Smooth muscle cell (in vitro differentiated cells): ENCODE results near the gene KCTD19. TPM values are rescaled to one million over a fixed set of nuclear protein-coding genes. Genes with fewer than 3 reads are reported as not detected.

Experiments
- DNase-seq: peaks from one replicate; lab custom pipeline; 2025; ENCODE audit not compliant: unreplicated experiment; lab: John Stamatoyannopoulos, UW
- H2AFZ ChIP-seq: fragments of 200-600 bp; sonication (generic); 2 replicates; pipeline ENCODE4 v1.6.0; 2016; ENCODE audit warnings: antibody characterized with exemption, low read depth, mild to moderate bottlenecking
- H3F3A ChIP-seq: fragments of 200-600 bp; sonication (generic); 2 replicates; pipeline ENCODE4 v1.6.0; 2017; ENCODE audit warnings: antibody characterized with exemption, low read depth
- H3K27ac ChIP-seq: fragments of 200-600 bp; sonication (generic); 2 replicates; pipeline ENCODE4 v1.5.1; 2016; ENCODE audit warnings: low read depth, mild to moderate bottlenecking
- H3K27me3 ChIP-seq: fragments of 200-600 bp; sonication (generic); 2 replicates; pipeline ENCODE4 v1.6.1; 2016; ENCODE audit warnings: low read depth, mild to moderate bottlenecking
- H3K36me3 ChIP-seq: fragments of 200-600 bp; sonication (generic); 2 replicates; pipeline ENCODE4 v1.5.1; 2016; ENCODE audit warnings: low read depth
- H3K4me1 ChIP-seq: fragments of 200-600 bp; sonication (generic); 2 replicates; pipeline ENCODE4 v1.5.1; 2016; ENCODE audit warnings: low read depth
- H3K4me2 ChIP-seq: fragments of 200-600 bp; sonication (generic); 2 replicates; pipeline ENCODE4 v1.6.0; 2016; ENCODE audit warnings: mild to moderate bottlenecking
- H3K4me3 ChIP-seq: fragments of 200-600 bp; sonication (generic); 2 replicates; pipeline ENCODE4 v1.5.1; 2016; ENCODE audit warnings: mild to moderate bottlenecking
- H3K79me2 ChIP-seq: fragments of 200-600 bp; sonication (generic); 2 replicates; pipeline ENCODE4 v1.6.0; 2016; ENCODE audit warnings: low read depth, mild to moderate bottlenecking
- H3K9ac ChIP-seq: fragments of 200-600 bp; sonication (generic); 2 replicates; pipeline ENCODE4 v1.6.0; 2016; ENCODE audit warnings: low read depth
- H3K9me3 ChIP-seq: fragments of 200-600 bp; sonication (generic); replicated peaks from 2 replicates; pipeline ENCODE4 v1.5.1; 2016; ENCODE audit warnings: low read depth
- H4K20me1 ChIP-seq: fragments of 200-600 bp; sonication (generic); 2 replicates; pipeline ENCODE4 v1.6.0; 2016; ENCODE audit warnings: low read depth
- CTCF ChIP-seq: fragments of 200-600 bp; sonication (generic); IDR thresholded peaks from 2 replicates; pipeline ENCODE4 v1.5.1; 2017; ENCODE audit warnings: borderline replicate concordance, mild to moderate bottlenecking, antibody characterized with exemption; ENCODE audit not compliant: insufficient read depth, poor library complexity, severe bottlenecking
- WGBS: methylation state at CpG from one replicate; pipeline ENCODE4 v1.1.7; 2016; ENCODE audit warnings: low lambda C conversion rate; 5-methylcytosine and 5-hydroxymethylcytosine counted together
- polyA plus RNA-seq: library from polyadenylated mRNA; unstranded; fragments of >200 nt; fragmentation: Nextera tagmentation; extraction: Ambion mirVana; gene quantifications from 2 replicates; pipeline ENCODE4 v1.2.1, GENCODE V29; 2016
- total RNA-seq: library from RNA; depleted of rRNA; stranded (reverse); fragments of >200 nt; gene quantifications from 2 replicates; pipeline ENCODE4 v1.2.3, GENCODE V29; 2014

Gene KCTD19
- total and polyA plus RNA-seq, 2 experiments from 2014 or later, result 0.04 to 0.49 TPM

- Histone ChIP-seq H3K4me2 (no peak overlapping the region), H3K9ac (no peak overlapping the region), H2AFZ (no peak overlapping the region), H3K27me3 (no peaks in the 10 kb centered on the region), H3K4me3 (no peak overlapping the region), H3K9me3 (no peaks in the 10 kb centered on the region), H3K36me3 (no peaks in the 10 kb centered on the region), H3F3A (peaks cover under 1% of the 10 kb centered on the region), H3K27ac (no peak overlapping the region), H4K20me1 (no peaks in the 10 kb centered on the region), H3K4me1 (no peaks in the 10 kb centered on the region), H3K79me2 (no peaks in the 10 kb centered on the region)
- no peak for TF ChIP-seq CTCF
- WGBS, result 96% methylated on average over 21 of the region's 21 CpGs
- no peak for DNase-seq
Observed at GRCh38 chr16:67283826-67284555, 42.5 kb downstream of the KCTD19 start.

GRCh38 chr16:67283039-67283825 is 43.3 kb downstream of the KCTD19 start:
- Histone ChIP-seq H3K27ac (no peak overlapping the region), H3K4me2 (no peak overlapping the region), H3K27me3 (no peaks in the 10 kb centered on the region), H3K36me3 (no peaks in the 10 kb centered on the region), H2AFZ (no peak overlapping the region), H3K9ac (no peak overlapping the region), H3K4me3 (no peak overlapping the region), H3K79me2 (no peaks in the 10 kb centered on the region), H3K9me3 (no peaks in the 10 kb centered on the region), H3K4me1 (peaks cover 3% of the 10 kb centered on the region), H3F3A (peaks cover 8% of the 10 kb centered on the region), H4K20me1 (no peaks in the 10 kb centered on the region)
- no peak for TF ChIP-seq CTCF
- 84% methylated on average over 7 of the region's 7 CpGs for WGBS
- no peak for DNase-seq

GRCh38 chr16:67282447-67282805 is 44.1 kb downstream of the KCTD19 start:
- H3K9me3 ChIP-seq, result no peaks in the 10 kb centered on the region
- WGBS, result 97% methylated on average over 10 of the region's 10 CpGs
- DNase-seq, result no peak

More at GRCh38 chr16:67282447-67282805, 44.1 kb downstream of the KCTD19 start:
- no peak for TF ChIP-seq CTCF
- H3K27ac ChIP-seq, result no peak overlapping the region
- no peak overlapping the region for H3K4me3 ChIP-seq
- no peak overlapping the region for H3K4me2 ChIP-seq
- H2AFZ ChIP-seq, result no peak overlapping the region
- H3K27me3 ChIP-seq, result no peaks in the 10 kb centered on the region
- no peaks in the 10 kb centered on the region for H3K36me3 ChIP-seq
- H3K79me2 ChIP-seq, result no peaks in the 10 kb centered on the region
- H4K20me1 ChIP-seq, result no peaks in the 10 kb centered on the region
- H3K9ac ChIP-seq, result no peak overlapping the region
- peaks cover 11% of the 10 kb centered on the region for H3K4me1 ChIP-seq
- H3F3A ChIP-seq, result peaks cover 10% of the 10 kb centered on the region
